Measurements from ENCODE around the gene SYT17.

DNA sequence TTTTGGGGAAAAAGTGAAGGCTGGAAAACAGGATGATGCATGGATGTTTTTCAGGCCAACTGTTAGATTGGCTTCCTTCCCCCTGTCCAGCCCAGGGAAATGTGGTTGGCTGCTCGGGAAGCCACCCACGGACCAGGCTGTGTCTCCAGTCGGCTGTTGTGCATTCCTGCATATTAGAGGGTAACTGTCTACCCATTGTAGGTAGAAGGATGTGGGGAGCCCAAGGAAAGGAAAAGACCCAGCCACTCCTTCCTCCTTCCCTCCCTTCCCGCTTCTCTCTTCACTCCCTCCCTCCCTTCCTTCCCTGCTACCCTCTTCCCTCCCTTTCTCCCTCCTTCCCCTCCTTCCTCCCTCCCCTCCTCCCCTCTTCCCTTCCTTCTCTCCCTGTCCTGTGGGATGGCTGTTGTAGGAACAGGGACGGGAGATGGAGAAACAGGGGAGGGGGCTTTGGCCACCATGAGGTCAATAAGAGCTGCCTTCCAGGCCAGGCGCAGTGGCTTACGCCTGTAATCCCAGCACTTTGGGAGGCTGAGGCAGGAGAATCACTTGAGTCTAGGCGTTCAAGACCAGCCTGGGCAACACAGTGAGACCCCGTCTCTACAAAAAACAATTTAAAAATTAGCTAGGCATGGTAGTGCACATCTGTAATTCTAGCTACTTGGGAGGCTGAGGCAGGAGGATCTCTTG lies 16.9 kb downstream of the SYT17 start:
- no peak for TF ChIP-seq ZNF274 (IDR thresholded peaks at IDR 0.05; ENCODE audit: low read depth, low read length)
- no peak for TF ChIP-seq SUZ12 (IDR thresholded peaks at IDR 0.05; ENCODE audit: extremely low read depth, insufficient read depth, insufficient read length)
- TF ChIP-seq YY1 (IDR thresholded peaks at IDR 0.05; ENCODE audit: insufficient read depth, insufficient read length), result no peak
